ENCODE data around the gene DHX8. TPM values are rescaled to one million over a fixed set of nuclear protein-coding genes. Genes with fewer than 3 reads are reported as not detected.

DHX8 gene
- 16.5 TPM for polyA plus RNA-seq (2012; ENCODE audit: low read depth, missing spikeins)

- DNase-seq (ENCODE audit: insufficient read length, low spot score) (peak; percentile 71), FAIRE-seq (peak; percentile 98)
Measured at GRCh38 chr17:43483674-43484551, at the start of gene DHX8. TSS of gene DHX8 (plus strand) at chr17:43483975. CDS start at chr17:43484038, 63 bp downstream.

GRCh38 chr17:43434902-43435319 lies 48.9 kb upstream of the DHX8 start:
- FAIRE-seq, result no peak
- TF ChIP-seq POLR2A (IDR thresholded peaks at IDR 0.05; ENCODE audit: low read depth, low read length), result no peak
- TF ChIP-seq PAX5 (IDR thresholded peaks at IDR 0.05; ENCODE audit: insufficient read depth, low read length, severe bottlenecking), result no peak
- TF ChIP-seq SPI1 (IDR thresholded peaks at IDR 0.05; ENCODE audit: low read depth, low read length), result no peak
- no peak for TF ChIP-seq POLR2AphosphoS5 (IDR thresholded peaks at IDR 0.05; ENCODE audit: low read depth, low read length)
- TF ChIP-seq POU2F2 (IDR thresholded peaks at IDR 0.05; ENCODE audit: low read depth, low read length), result no peak
- TF ChIP-seq TAF1 (IDR thresholded peaks at IDR 0.05; ENCODE audit: low read depth, low read length), result no peak
- DNase-seq (ENCODE audit: insufficient read length, low spot score), result no peak

More at GRCh38 chr17:43483674-43484551, at the start of gene DHX8:
- TF ChIP-seq POLR2A (IDR thresholded peaks at IDR 0.05; ENCODE audit: low read depth, low read length), result peak; percentile 88
- TF ChIP-seq POLR2AphosphoS5 (IDR thresholded peaks at IDR 0.05; ENCODE audit: low read depth, low read length), result peak; percentile 82
- TF ChIP-seq TAF1 (IDR thresholded peaks at IDR 0.05; ENCODE audit: low read depth, low read length), result peak; percentile 78
- TF ChIP-seq SPI1 (IDR thresholded peaks at IDR 0.05; ENCODE audit: low read depth, low read length), result peak; percentile 84
- TF ChIP-seq POU2F2 (IDR thresholded peaks at IDR 0.05; ENCODE audit: low read depth, low read length), result no peak

GRCh38 chr17:43437756-43438155 lies 46.0 kb upstream of the DHX8 start:
- DNase-seq (ENCODE audit: insufficient read length, low spot score), result no peak
- FAIRE-seq, result no peak
- TF ChIP-seq PAX5 (IDR thresholded peaks at IDR 0.05; ENCODE audit: insufficient read depth, low read length, severe bottlenecking) (no peak), SPI1 (IDR thresholded peaks at IDR 0.05; ENCODE audit: low read depth, low read length) (no peak), POU2F2 (IDR thresholded peaks at IDR 0.05; ENCODE audit: low read depth, low read length) (no peak), POLR2A (IDR thresholded peaks at IDR 0.05; ENCODE audit: low read depth, low read length) (no peak), TAF1 (IDR thresholded peaks at IDR 0.05; ENCODE audit: low read depth, low read length) (no peak), POLR2AphosphoS5 (IDR thresholded peaks at IDR 0.05; ENCODE audit: low read depth, low read length) (no peak)

- FAIRE-seq, result no peak
- TF ChIP-seq PAX5 (IDR thresholded peaks at IDR 0.05; ENCODE audit: insufficient read depth, low read length, severe bottlenecking) (no peak), POLR2AphosphoS5 (IDR thresholded peaks at IDR 0.05; ENCODE audit: low read depth, low read length) (no peak), POLR2A (IDR thresholded peaks at IDR 0.05; ENCODE audit: low read depth, low read length) (no peak), POU2F2 (IDR thresholded peaks at IDR 0.05; ENCODE audit: low read depth, low read length) (no peak), SPI1 (IDR thresholded peaks at IDR 0.05; ENCODE audit: low read depth, low read length) (no peak)
- no peak for DNase-seq (ENCODE audit: insufficient read length, low spot score)
Measured at GRCh38 chr17:43438626-43439025, 45.1 kb upstream of the DHX8 start.

- TF ChIP-seq SPI1 (IDR thresholded peaks at IDR 0.05; ENCODE audit: low read depth, low read length) (no peak), POLR2A (IDR thresholded peaks at IDR 0.05; ENCODE audit: low read depth, low read length) (no peak), PAX5 (IDR thresholded peaks at IDR 0.05; ENCODE audit: insufficient read depth, low read length, severe bottlenecking) (no peak), POU2F2 (IDR thresholded peaks at IDR 0.05; ENCODE audit: low read depth, low read length) (no peak), TAF1 (IDR thresholded peaks at IDR 0.05; ENCODE audit: low read depth, low read length) (no peak), POLR2AphosphoS5 (IDR thresholded peaks at IDR 0.05; ENCODE audit: low read depth, low read length) (no peak)
- FAIRE-seq, result no peak
- no peak for DNase-seq (ENCODE audit: insufficient read length, low spot score)
Measured at GRCh38 chr17:43439041-43439440, 44.7 kb upstream of the DHX8 start.

- TF ChIP-seq POU2F2 (IDR thresholded peaks at IDR 0.05; ENCODE audit: low read depth, low read length), result no peak
- TF ChIP-seq POLR2AphosphoS5 (IDR thresholded peaks at IDR 0.05; ENCODE audit: low read depth, low read length), result no peak
- TF ChIP-seq POLR2A (IDR thresholded peaks at IDR 0.05; ENCODE audit: low read depth, low read length), result no peak
- no peak for TF ChIP-seq PAX5 (IDR thresholded peaks at IDR 0.05; ENCODE audit: insufficient read depth, low read length, severe bottlenecking)
- TF ChIP-seq SPI1 (IDR thresholded peaks at IDR 0.05; ENCODE audit: low read depth, low read length), result no peak
- DNase-seq (ENCODE audit: insufficient read length, low spot score), result no peak
- no peak for FAIRE-seq
Measured at GRCh38 chr17:43442711-43443110, 41.1 kb upstream of the DHX8 start.

- DNase-seq (ENCODE audit: insufficient read length, low spot score), result no peak
- TF ChIP-seq PAX5 (IDR thresholded peaks at IDR 0.05; ENCODE audit: insufficient read depth, low read length, severe bottlenecking) (no peak), POLR2AphosphoS5 (IDR thresholded peaks at IDR 0.05; ENCODE audit: low read depth, low read length) (no peak), SPI1 (IDR thresholded peaks at IDR 0.05; ENCODE audit: low read depth, low read length) (no peak), TAF1 (IDR thresholded peaks at IDR 0.05; ENCODE audit: low read depth, low read length) (no peak), POU2F2 (IDR thresholded peaks at IDR 0.05; ENCODE audit: low read depth, low read length) (no peak), POLR2A (IDR thresholded peaks at IDR 0.05; ENCODE audit: low read depth, low read length) (no peak)
- FAIRE-seq, result no peak
Measured at GRCh38 chr17:43443381-43443780, 40.4 kb upstream of the DHX8 start.

GRCh38 chr17:43444223-43445008 lies 39.4 kb upstream of the DHX8 start:
- TF ChIP-seq POLR2AphosphoS5 (IDR thresholded peaks at IDR 0.05; ENCODE audit: low read depth, low read length) (no peak), TAF1 (IDR thresholded peaks at IDR 0.05; ENCODE audit: low read depth, low read length) (no peak), POU2F2 (IDR thresholded peaks at IDR 0.05; ENCODE audit: low read depth, low read length) (no peak), SPI1 (IDR thresholded peaks at IDR 0.05; ENCODE audit: low read depth, low read length) (no peak), PAX5 (IDR thresholded peaks at IDR 0.05; ENCODE audit: insufficient read depth, low read length, severe bottlenecking) (no peak), POLR2A (IDR thresholded peaks at IDR 0.05; ENCODE audit: low read depth, low read length) (no peak)
- FAIRE-seq (no peak), DNase-seq (ENCODE audit: insufficient read length, low spot score) (no peak)

Measured in GM12891 (cell line).